ENCODE data around the gene MN1.
A peak's percentile ranks its signal among the peaks of the same experiment; 100 is the strongest.

Gene MN1

GRCh38 chr22:27757928-27758525, 43.5 kb downstream of the MN1 start:
- POLR2A ChIA-PET (ENCODE audit: low non-redundant PET) = no interaction called here
- peak overlapping the region; percentile 98 for H3K27ac ChIP-seq
- TF ChIP-seq CTCF (conservative IDR thresholded peaks at IDR 0.05; ENCODE audit: low read depth) = no peak
- DNase-seq (ENCODE audit: low spot score) = no peak
- CTCF ChIA-PET = no interaction called here

GRCh38 chr22:27756212-27756660, 45.3 kb downstream of the MN1 start:
- no peak for DNase-seq (ENCODE audit: low spot score)
- ChIA-PET CTCF (interaction anchor here (0.6 kb wide), 1 partner anchor 145 kb away, joined by 4 read pairs; no protein-coding TSS in a partner anchor), POLR2A (ENCODE audit: low non-redundant PET) (no interaction called here)
- no peak for TF ChIP-seq CTCF (conservative IDR thresholded peaks at IDR 0.05; ENCODE audit: low read depth)
- peak overlapping the region; percentile 98 for H3K27ac ChIP-seq

- ChIA-PET POLR2A (ENCODE audit: low non-redundant PET) (no interaction called here), CTCF (no interaction called here)
- no peak for TF ChIP-seq CTCF (conservative IDR thresholded peaks at IDR 0.05; ENCODE audit: low read depth)
- no peak for DNase-seq (ENCODE audit: low spot score)
- H3K27ac ChIP-seq = peak overlapping the region; percentile 98
Observed at GRCh38 chr22:27755521-27756211, 45.9 kb downstream of the MN1 start.

- no peak for DNase-seq (ENCODE audit: low spot score)
- TF ChIP-seq CTCF (conservative IDR thresholded peaks at IDR 0.05; ENCODE audit: low read depth) = no peak
- CTCF ChIA-PET = interaction anchor here (0.6 kb wide), 1 partner anchor 35 kb away, joined by 3 read pairs; no protein-coding TSS in a partner anchor
- POLR2A ChIA-PET (ENCODE audit: low non-redundant PET) = interaction anchor here (0.6 kb wide), 1 partner anchor 23 kb away, joined by 3 read pairs; no protein-coding TSS in a partner anchor
- peak overlapping the region; percentile 98 for H3K27ac ChIP-seq
Observed at GRCh38 chr22:27754888-27755480, 46.6 kb downstream of the MN1 start.

GRCh38 chr22:27754247-27754887, 47.2 kb downstream of the MN1 start:
- ChIA-PET POLR2A (ENCODE audit: low non-redundant PET) (interaction anchor here (0.6 kb wide), 1 partner anchor 22 kb away, joined by 3 read pairs; no protein-coding TSS in a partner anchor), CTCF (interaction anchor here (0.6 kb wide), 1 partner anchor 35 kb away, joined by 3 read pairs; no protein-coding TSS in a partner anchor)
- peak overlapping the region; percentile 98 for H3K27ac ChIP-seq
- TF ChIP-seq CTCF (conservative IDR thresholded peaks at IDR 0.05; ENCODE audit: low read depth) = no peak
- peak; percentile 63 for DNase-seq (ENCODE audit: low spot score)

- CTCF ChIA-PET = interaction anchor here (0.6 kb wide), 1 partner anchor 102 kb away, joined by 3 read pairs; no protein-coding TSS in a partner anchor
- TF ChIP-seq CTCF (conservative IDR thresholded peaks at IDR 0.05; ENCODE audit: low read depth) = no peak
- POLR2A ChIA-PET (ENCODE audit: low non-redundant PET) = no interaction called here
- H3K27ac ChIP-seq = peak overlapping the region; percentile 98
- DNase-seq (ENCODE audit: low spot score) = peak; percentile 81
Observed at GRCh38 chr22:27752771-27753170, 48.8 kb downstream of the MN1 start.

All from RWPE1 (cell line).